Measurements from ENCODE around the gene AHI1. TPM values are rescaled to one million over a fixed set of nuclear protein-coding genes. Genes with fewer than 3 reads are reported as not detected.

The AHI1 gene
- total RNA-seq, 1 donor from 2014 or later: 33.5 TPM

DNA sequence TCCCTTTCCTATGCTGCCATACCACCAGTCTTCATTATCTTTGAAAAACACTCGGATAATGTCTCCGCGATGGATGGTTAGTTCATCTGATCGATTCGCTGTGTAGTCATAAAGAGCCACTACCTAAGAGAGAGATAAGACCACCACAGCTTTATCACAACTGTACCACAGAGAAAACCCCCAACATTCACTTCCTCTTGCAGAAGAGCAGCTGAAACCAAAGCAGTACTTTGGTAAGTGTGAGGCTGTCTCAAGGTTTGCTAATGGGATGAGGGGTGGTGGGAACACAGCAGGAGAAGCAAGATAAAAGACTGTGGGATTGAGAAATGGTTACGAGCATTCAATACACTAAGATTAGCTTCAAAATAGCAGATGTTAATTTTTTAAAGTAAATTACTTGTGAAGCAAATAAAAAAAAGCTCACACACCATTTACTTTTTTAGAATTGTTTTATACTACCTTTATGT, 174.3 kb downstream of the AHI1 start:
- no peak overlapping the region for H3K4me3 Mint-ChIP-seq (ENCODE audit: unreplicated experiment)
- peaks cover 9% of the 10 kb centered on the region for H3K36me3 Mint-ChIP-seq (ENCODE audit: unreplicated experiment)
- H3K9me3 Mint-ChIP-seq (ENCODE audit: unreplicated experiment): no peaks in the 10 kb centered on the region
- TF ChIP-seq, protein P1, sequence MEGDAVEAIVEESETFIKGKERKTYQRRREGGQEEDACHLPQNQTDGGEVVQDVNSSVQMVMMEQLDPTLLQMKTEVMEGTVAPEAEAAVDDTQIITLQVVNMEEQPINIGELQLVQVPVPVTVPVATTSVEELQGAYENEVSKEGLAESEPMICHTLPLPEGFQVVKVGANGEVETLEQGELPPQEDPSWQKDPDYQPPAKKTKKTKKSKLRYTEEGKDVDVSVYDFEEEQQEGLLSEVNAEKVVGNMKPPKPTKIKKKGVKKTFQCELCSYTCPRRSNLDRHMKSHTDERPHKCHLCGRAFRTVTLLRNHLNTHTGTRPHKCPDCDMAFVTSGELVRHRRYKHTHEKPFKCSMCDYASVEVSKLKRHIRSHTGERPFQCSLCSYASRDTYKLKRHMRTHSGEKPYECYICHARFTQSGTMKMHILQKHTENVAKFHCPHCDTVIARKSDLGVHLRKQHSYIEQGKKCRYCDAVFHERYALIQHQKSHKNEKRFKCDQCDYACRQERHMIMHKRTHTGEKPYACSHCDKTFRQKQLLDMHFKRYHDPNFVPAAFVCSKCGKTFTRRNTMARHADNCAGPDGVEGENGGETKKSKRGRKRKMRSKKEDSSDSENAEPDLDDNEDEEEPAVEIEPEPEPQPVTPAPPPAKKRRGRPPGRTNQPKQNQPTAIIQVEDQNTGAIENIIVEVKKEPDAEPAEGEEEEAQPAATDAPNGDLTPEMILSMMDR (IDR thresholded peaks at IDR 0.05): no peak
- no peaks in the 10 kb centered on the region for H3K4me1 Mint-ChIP-seq (ENCODE audit: unreplicated experiment)
- H3K27ac Mint-ChIP-seq (ENCODE audit: unreplicated experiment): no peak overlapping the region
- no peak for DNase-seq (ENCODE audit: extremely low spot score, unreplicated experiment)
- no peaks in the 10 kb centered on the region for H3K27me3 Mint-ChIP-seq (ENCODE audit: unreplicated experiment)

DNA sequence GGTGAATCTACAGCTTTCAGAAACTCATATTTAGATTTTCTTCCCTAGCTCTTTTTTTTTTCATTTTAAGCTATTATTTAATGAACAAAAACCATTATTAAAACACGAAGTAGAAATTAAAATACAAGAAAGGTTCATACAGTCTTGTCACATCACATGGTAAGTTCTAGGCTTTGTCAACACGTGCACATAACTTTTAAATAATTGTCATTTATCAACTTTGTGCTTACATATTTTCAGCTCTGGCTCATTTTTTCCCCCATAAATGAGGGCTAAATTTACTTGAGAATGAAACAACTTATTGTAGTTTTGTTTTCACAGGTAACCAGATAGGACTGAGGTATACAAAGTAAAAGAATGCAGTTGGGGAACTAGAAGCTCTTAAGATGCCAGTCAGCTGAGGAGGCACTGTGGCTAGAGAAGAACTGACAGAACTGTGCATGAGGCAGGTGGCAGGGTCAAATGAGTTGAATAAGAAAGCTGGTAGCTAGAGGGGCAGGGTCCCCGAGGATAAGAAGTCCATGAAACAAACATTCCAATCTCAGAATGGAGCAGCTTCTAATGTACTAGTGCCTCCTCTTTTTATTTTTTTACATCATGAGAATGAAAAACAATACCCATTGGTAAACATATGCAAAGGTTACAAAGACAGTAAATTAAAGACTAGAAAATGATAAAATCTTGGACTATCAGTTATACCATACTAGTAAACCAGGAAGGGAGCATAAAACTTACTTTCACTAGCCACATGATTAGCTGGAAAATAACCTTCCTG, 174.9 kb downstream of the AHI1 start:
- no peaks in the 10 kb centered on the region for H3K4me1 Mint-ChIP-seq (ENCODE audit: unreplicated experiment)
- no peaks in the 10 kb centered on the region for H3K9me3 Mint-ChIP-seq (ENCODE audit: unreplicated experiment)
- H3K27me3 Mint-ChIP-seq (ENCODE audit: unreplicated experiment): no peaks in the 10 kb centered on the region
- DNase-seq (ENCODE audit: extremely low spot score, unreplicated experiment): no peak
- H3K27ac Mint-ChIP-seq (ENCODE audit: unreplicated experiment): no peak overlapping the region
- no peak overlapping the region for H3K4me3 Mint-ChIP-seq (ENCODE audit: unreplicated experiment)
- H3K36me3 Mint-ChIP-seq (ENCODE audit: unreplicated experiment): peaks cover 6% of the 10 kb centered on the region
- TF ChIP-seq, protein P1 (IDR thresholded peaks at IDR 0.05): no peak

DNA sequence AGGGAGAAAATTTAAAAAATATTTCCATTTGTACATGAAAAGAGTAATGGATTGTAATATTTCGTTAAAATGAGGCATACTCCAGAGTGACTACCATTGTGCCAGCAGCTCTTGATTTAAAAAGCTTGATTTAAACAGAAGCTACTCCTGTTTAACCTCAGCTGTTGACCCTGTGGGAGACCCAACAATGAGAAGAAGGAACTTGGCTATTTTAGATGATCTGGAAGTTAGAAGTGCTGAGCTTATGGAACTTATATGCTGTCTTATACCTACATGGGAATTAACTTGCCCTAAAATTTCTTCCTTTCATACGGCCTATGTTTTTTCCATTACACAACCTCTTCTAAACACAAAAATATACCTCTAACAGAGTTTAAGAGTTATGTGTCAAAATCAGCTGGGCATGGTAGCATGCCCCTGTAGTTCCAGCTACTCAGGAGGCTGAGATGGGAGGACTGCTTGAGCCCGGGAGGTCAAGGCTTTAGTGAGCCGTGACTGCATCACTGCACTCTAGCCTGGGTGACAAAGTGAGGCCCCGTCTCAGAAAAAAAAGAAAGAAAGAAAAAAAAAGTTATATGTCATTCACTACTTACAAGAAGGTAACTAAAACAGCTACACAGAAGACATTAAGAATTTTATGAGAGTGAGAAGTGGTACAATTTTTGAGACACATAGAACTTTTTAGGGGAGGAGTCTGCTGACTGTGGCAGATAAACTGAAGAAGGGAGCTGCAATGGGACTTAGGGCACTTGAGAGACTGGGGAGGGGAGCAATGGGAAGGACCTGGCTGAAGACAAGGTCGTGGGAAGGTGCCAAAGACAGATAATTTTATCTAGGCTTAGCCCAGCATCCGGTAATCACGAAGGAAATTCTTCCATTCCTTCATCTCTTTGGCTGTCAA, 176.6 kb downstream of the AHI1 start:
- H3K27ac Mint-ChIP-seq (ENCODE audit: unreplicated experiment): no peak overlapping the region
- H3K36me3 Mint-ChIP-seq (ENCODE audit: unreplicated experiment): peaks cover 15% of the 10 kb centered on the region
- no peak overlapping the region for H3K4me3 Mint-ChIP-seq (ENCODE audit: unreplicated experiment)
- no peaks in the 10 kb centered on the region for H3K9me3 Mint-ChIP-seq (ENCODE audit: unreplicated experiment)
- DNase-seq (ENCODE audit: extremely low spot score, unreplicated experiment): no peak
- TF ChIP-seq, protein P1 (IDR thresholded peaks at IDR 0.05): no peak
- H3K4me1 Mint-ChIP-seq (ENCODE audit: unreplicated experiment): no peaks in the 10 kb centered on the region
- no peaks in the 10 kb centered on the region for H3K27me3 Mint-ChIP-seq (ENCODE audit: unreplicated experiment)

DNA sequence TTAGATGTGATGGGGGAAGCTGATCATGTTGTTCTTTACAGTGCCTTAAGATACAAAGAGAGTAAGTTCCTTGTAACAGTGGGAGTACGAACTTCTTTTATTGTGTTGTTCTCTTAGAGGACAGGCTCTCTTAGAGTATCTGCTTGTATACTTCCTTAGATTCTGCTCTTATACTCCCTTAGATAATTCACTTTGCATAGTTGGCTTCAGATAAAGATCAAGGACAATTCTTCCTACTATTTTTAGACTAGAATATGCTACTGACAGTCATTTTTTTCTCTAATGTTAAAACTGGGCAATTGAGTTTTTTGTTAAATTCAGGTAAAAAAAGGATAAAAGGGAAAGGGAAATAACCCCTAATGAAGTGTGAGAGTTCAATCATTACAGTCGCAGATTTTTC, 177.7 kb downstream of the AHI1 start:
- Mint-ChIP-seq H3K27me3 (ENCODE audit: unreplicated experiment) (no peaks in the 10 kb centered on the region), H3K9me3 (ENCODE audit: unreplicated experiment) (no peaks in the 10 kb centered on the region), H3K36me3 (ENCODE audit: unreplicated experiment) (peaks cover 24% of the 10 kb centered on the region), H3K4me1 (ENCODE audit: unreplicated experiment) (no peaks in the 10 kb centered on the region), H3K4me3 (ENCODE audit: unreplicated experiment) (no peak overlapping the region), H3K27ac (ENCODE audit: unreplicated experiment) (no peak overlapping the region)
- DNase-seq (ENCODE audit: extremely low spot score, unreplicated experiment): no peak
- TF ChIP-seq, protein P1 (IDR thresholded peaks at IDR 0.05): no peak

Data from osteocyte (in vitro differentiated cells).